Gastrocnemius medialis (tissue), 4 donors: ENCODE data around the gene DNAI4. TPM values are rescaled to one million over a fixed set of nuclear protein-coding genes. Genes with fewer than 3 reads are reported as not detected.

Experiments
- ATAC-seq, 2 donors: fragments of 150-250 bp; one replicate each; pipeline ENCODE4 v1.9.1; 2016
- DNase-seq, 2 donors: peaks; one replicate each; pipeline ENCODE4 v3.0.0-alpha.2; 2019
- H3K27ac ChIP-seq, 4 donors: fragments of 200-600 bp; sonication (generic); 1 replicate in 1 of 4; 2 replicates in 3 of 4; pipeline ENCODE4 v1.5.1; 2016 to 2018; ENCODE audit warnings: mild to moderate bottlenecking in 2 of 4, moderate library complexity in 1 of 4
- H3K27me3 ChIP-seq, 3 donors: fragments of 200-600 bp; sonication (generic) in 2 of 3; 1 replicate in 1 of 3; 2 replicates in 2 of 3; pipeline versions ENCODE4 v1.5.1 to v1.6.0; 2016 to 2019; ENCODE audit warnings: mild to moderate bottlenecking in 1 of 3, moderate library complexity in 1 of 3
- H3K36me3 ChIP-seq, 2 donors: fragments of 200-600 bp; sonication (generic) in 1 of 2; one replicate each; pipeline ENCODE4 v1.5.1; 2017 to 2018
- H3K4me1 ChIP-seq, 2 donors: fragments of 200-600 bp; sonication (generic) in 1 of 2; one replicate each; pipeline ENCODE4 v1.5.1; 2016 to 2017; ENCODE audit warnings: mild to moderate bottlenecking in 2 of 2
- H3K4me3 ChIP-seq, 4 donors: fragments of 200-600 bp; sonication (generic) in 3 of 4; 1 replicate in 1 of 4; 2 replicates in 3 of 4; pipeline ENCODE4 v1.5.1; 2016 to 2019; ENCODE audit warnings: mild to moderate bottlenecking in 2 of 4
- H3K9me3 ChIP-seq, 3 donors: fragments of 200-600 bp; sonication (generic) in 2 of 3; 1 replicate in 1 of 3; 2 replicates in 2 of 3; pipeline ENCODE4 v1.5.1; 2016 to 2019
- POLR2A ChIP-seq, 2 donors: fragments of 450-650 bp; IDR thresholded peaks; one replicate each; pipeline ENCODE4 v1.6.1; 2017; ENCODE audit warnings: antibody characterized with exemption in 2 of 2, mild to moderate bottlenecking in 2 of 2, moderate library complexity in 2 of 2
- in situ Hi-C, 4 donors: fragments of 200-750 bp; cut with MboI; loops; one replicate each; pipeline versions ENCODE4 v1.15.0 to v1.8.0; 2017; ENCODE audit warnings: low sequenced_read_pairs in 4 of 4
- intact Hi-C: fragments of 100-400 bp; cut with DNase I; formaldehyde crosslinking; loops from one replicate; pipeline ENCODE4 v1.15.1; 2023; ENCODE audit warnings: low total_unique reads
- total RNA-seq, 4 donors: library from RNA; depleted of rRNA; stranded (reverse); fragments of >200 nt; gene quantifications; one replicate each; pipeline versions ENCODE4 v1.1.0 to v1.2.3, GENCODE V29; 2016
- TF ChIP-seq, protein P1 (sequence below), 5 experiments: fragments of 450-650 bp in 3 of 5; fragments of 200-600 bp in 2 of 5; sonication (generic) in 2 of 5; IDR thresholded peaks in 4 of 5; conservative IDR thresholded peaks in 1 of 5; 1 replicate in 4 of 5; 2 replicates in 1 of 5; pipeline ENCODE4 v1.5.1; 2016 to 2019; ENCODE audit warnings: antibody characterized with exemption in 5 of 5, mild to moderate bottlenecking in 3 of 5, moderate library complexity in 3 of 5

The DNAI4 gene
- total RNA-seq, 4 donors from 2014 or later = 0.19 to 0.41 (median 0.29) TPM; not detected in 1

DNA sequence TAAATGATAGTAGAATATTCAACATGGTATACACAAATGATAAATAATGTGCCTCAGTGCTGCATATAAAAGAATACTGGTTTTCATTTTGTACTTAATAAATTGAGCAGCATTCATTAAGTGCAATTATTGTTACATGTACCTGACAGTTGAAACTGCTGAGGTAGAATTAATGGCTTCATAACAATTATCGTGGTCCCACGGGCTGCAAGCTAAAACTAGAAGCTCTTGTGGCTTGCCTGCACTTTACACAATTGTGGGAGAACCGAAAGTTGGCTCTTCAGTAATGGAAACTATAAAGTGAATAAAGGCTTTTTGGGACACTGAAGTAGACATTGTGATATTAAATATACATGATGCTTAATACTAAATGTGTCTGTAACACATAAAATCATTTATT, 146.8 kb downstream of the DNAI4 start:
- DNase-seq (no peak), ATAC-seq (no peak)
- Histone ChIP-seq H3K27ac (no peak overlapping the region), H3K9me3 (no peaks in the 10 kb centered on the region), H3K36me3 (no peaks in the 10 kb centered on the region), H3K27me3 (no peaks in the 10 kb centered on the region), H3K4me3 (no peak overlapping the region), H3K4me1 (no peaks in the 10 kb centered on the region)
- no peak for TF ChIP-seq POLR2A (IDR thresholded peaks at IDR 0.05)
- TF ChIP-seq, protein P1, sequence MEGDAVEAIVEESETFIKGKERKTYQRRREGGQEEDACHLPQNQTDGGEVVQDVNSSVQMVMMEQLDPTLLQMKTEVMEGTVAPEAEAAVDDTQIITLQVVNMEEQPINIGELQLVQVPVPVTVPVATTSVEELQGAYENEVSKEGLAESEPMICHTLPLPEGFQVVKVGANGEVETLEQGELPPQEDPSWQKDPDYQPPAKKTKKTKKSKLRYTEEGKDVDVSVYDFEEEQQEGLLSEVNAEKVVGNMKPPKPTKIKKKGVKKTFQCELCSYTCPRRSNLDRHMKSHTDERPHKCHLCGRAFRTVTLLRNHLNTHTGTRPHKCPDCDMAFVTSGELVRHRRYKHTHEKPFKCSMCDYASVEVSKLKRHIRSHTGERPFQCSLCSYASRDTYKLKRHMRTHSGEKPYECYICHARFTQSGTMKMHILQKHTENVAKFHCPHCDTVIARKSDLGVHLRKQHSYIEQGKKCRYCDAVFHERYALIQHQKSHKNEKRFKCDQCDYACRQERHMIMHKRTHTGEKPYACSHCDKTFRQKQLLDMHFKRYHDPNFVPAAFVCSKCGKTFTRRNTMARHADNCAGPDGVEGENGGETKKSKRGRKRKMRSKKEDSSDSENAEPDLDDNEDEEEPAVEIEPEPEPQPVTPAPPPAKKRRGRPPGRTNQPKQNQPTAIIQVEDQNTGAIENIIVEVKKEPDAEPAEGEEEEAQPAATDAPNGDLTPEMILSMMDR (IDR thresholded peaks at IDR 0.05 in 4 of 5, conservative IDR thresholded peaks at IDR 0.05 in 1 of 5) = no peak
- intact Hi-C loops (loop anchor here (10.0 kb wide), 1 partner anchor 717 kb away; no protein-coding TSS in a partner anchor), in situ Hi-C loops (loop anchor here in 1 of 4 donors (10.0 kb wide), 1 partner anchor 367 kb away; no protein-coding TSS in a partner anchor)

DNA sequence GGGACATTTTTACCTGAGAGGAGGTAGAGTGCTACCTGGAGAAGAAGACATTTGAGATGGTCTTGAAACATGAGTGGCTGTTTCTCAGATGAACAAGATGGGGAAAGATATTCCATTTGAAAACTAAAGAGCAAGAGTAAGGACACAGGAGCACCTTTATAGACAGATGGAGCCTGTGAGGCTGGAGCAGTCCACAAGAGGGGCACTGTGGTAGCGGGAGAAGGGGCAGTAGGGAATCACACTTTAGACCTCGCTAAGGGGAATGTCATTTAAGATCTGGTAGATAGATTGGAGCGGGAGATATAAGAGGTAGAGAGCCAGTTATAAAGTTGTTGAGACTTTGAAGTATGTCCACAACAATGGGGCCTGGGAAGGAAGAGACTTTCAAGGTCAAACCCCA, 149.0 kb downstream of the DNAI4 start:
- in situ Hi-C loops = loop anchor here in 1 of 4 donors (10.0 kb wide), 1 partner anchor 369 kb away; no protein-coding TSS in a partner anchor

DNA sequence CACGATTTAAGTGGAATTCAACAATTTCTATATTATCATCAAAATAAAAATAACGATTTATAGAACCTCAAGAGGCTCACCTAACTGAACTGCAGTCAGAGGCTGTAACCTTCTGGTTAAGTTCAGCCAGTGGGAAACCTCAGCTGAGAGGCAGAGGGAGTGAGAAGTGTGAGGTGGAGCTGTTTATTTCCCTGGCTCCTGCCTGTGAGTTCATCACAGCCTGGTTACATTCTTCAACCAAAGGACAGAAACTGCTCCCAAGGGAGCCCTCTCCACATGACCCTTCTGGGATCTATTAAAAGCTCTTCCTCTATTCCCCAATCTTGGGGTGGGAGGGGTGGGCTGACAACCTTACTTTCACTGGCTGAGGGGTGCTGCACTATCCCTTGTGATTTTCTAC, 150.2 kb downstream of the DNAI4 start:
- TF ChIP-seq POLR2A (IDR thresholded peaks at IDR 0.05) = no peak
- TF ChIP-seq, protein P1 (IDR thresholded peaks at IDR 0.05 in 4 of 5, conservative IDR thresholded peaks at IDR 0.05 in 1 of 5) = no peak
- H3K9me3 ChIP-seq = no peaks in the 10 kb centered on the region
- no peak overlapping the region for H3K4me3 ChIP-seq
- intact Hi-C loops (loop anchor here (10.0 kb wide), 1 partner anchor 720 kb away; no protein-coding TSS in a partner anchor), in situ Hi-C loops (loop anchor here (10.0 to 25.0 kb wide), 4 partner anchors 213 to 738 kb away; no protein-coding TSS in a partner anchor)
- H3K27ac ChIP-seq = no peak overlapping the region
- DNase-seq (no peak), ATAC-seq (no peak)
- H3K4me1 ChIP-seq = no peaks in the 10 kb centered on the region
- H3K27me3 ChIP-seq = no peaks in the 10 kb centered on the region
- no peaks in the 10 kb centered on the region for H3K36me3 ChIP-seq

More for the DNA sequence above, 149.0 kb downstream of the DNAI4 start:
- TF ChIP-seq, protein P1 (IDR thresholded peaks at IDR 0.05 in 4 of 5, conservative IDR thresholded peaks at IDR 0.05 in 1 of 5) = no peak
- no peak for TF ChIP-seq POLR2A (IDR thresholded peaks at IDR 0.05)
- Histone ChIP-seq H3K9me3 (no peaks in the 10 kb centered on the region), H3K27ac (no peak overlapping the region), H3K27me3 (no peaks in the 10 kb centered on the region), H3K4me1 (no peaks in the 10 kb centered on the region), H3K4me3 (no peak overlapping the region), H3K36me3 (no peaks in the 10 kb centered on the region)
- DNase-seq (no peak), ATAC-seq (no peak)
- intact Hi-C loops = loop anchor here (10.0 kb wide), 1 partner anchor 719 kb away; no protein-coding TSS in a partner anchor

DNA sequence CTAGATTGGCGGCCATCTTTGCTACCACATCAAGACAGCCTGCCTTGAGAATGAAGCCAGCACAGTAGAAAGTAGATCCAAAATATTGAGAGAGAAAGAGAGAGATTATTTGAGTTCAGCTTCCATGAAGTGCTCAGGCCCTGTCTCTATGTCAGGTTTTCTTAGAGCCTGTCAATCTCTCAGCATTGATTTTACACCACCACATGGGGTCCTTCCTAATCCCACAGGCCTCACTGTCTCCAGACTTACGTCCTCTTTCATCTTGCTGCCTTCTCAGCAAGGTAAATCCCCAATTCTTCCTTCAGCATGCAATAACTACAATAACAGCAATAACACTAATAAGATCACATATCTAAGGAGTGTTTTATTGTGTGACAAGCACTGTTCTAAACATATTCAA, 151.4 kb downstream of the DNAI4 start:
- H3K4me1 ChIP-seq = no peaks in the 10 kb centered on the region
- ATAC-seq (no peak), DNase-seq (no peak)
- in situ Hi-C loops = loop anchor here (10.0 to 25.0 kb wide), 4 partner anchors 214 to 739 kb away; no protein-coding TSS in a partner anchor
- H3K36me3 ChIP-seq = no peaks in the 10 kb centered on the region
- H3K9me3 ChIP-seq = no peaks in the 10 kb centered on the region
- no peak overlapping the region for H3K27ac ChIP-seq
- no peak for TF ChIP-seq POLR2A (IDR thresholded peaks at IDR 0.05)
- TF ChIP-seq, protein P1 (IDR thresholded peaks at IDR 0.05 in 4 of 5, conservative IDR thresholded peaks at IDR 0.05 in 1 of 5) = no peak
- H3K27me3 ChIP-seq = no peaks in the 10 kb centered on the region
- intact Hi-C loops = loop anchor here (10.0 kb wide), 1 partner anchor 722 kb away; no protein-coding TSS in a partner anchor
- no peak overlapping the region for H3K4me3 ChIP-seq
